ENCODE results near the gene SLC22A12.

SLC22A12 gene

GRCh38 chr11:64622681-64623080, 31.7 kb downstream of the SLC22A12 start:
- H3K9me3 ChIP-seq (ENCODE audit: control insufficient read depth in 1 of 2, low read length in 2 of 2) = no peaks in the 10 kb centered on the region
- H3K27me3 ChIP-seq (ENCODE audit: low read depth, low read length) = no peaks in the 10 kb centered on the region
- no peak overlapping the region for H3K27ac ChIP-seq (ENCODE audit: low read length)
- H3K4me1 ChIP-seq (ENCODE audit: control insufficient read depth in 1 of 2, insufficient read depth in 2 of 2, low read length in 2 of 2) = peaks cover 6 to 8% of the 10 kb centered on the region in 2 donors
- no peak overlapping the region for H3K4me3 ChIP-seq (ENCODE audit: low read depth in 1 of 2, low read length in 2 of 2)
- H3K36me3 ChIP-seq (ENCODE audit: control insufficient read depth in 1 of 2, insufficient read depth in 2 of 2, low read length in 2 of 2) = no peaks in the 10 kb centered on the region

- H3K27ac ChIP-seq (ENCODE audit: low read length) = no peak overlapping the region
- no peaks in the 10 kb centered on the region for H3K9me3 ChIP-seq (ENCODE audit: control insufficient read depth in 1 of 2, low read length in 2 of 2)
- no peaks in the 10 kb centered on the region for H3K27me3 ChIP-seq (ENCODE audit: low read depth, low read length)
- H3K36me3 ChIP-seq (ENCODE audit: control insufficient read depth in 1 of 2, insufficient read depth in 2 of 2, low read length in 2 of 2) = no peaks in the 10 kb centered on the region
- peaks cover 4 to 15% of the 10 kb centered on the region in 2 donors for H3K4me1 ChIP-seq (ENCODE audit: control insufficient read depth in 1 of 2, insufficient read depth in 2 of 2, low read length in 2 of 2)
- H3K4me3 ChIP-seq (ENCODE audit: low read depth in 1 of 2, low read length in 2 of 2) = no peak overlapping the region
Measured at GRCh38 chr11:64624883-64625481, 34.0 kb downstream of the SLC22A12 start.

- Histone ChIP-seq H3K27ac (ENCODE audit: low read length) (no peak overlapping the region), H3K4me3 (ENCODE audit: low read depth in 1 of 2, low read length in 2 of 2) (no peak overlapping the region), H3K36me3 (ENCODE audit: control insufficient read depth in 1 of 2, insufficient read depth in 2 of 2, low read length in 2 of 2) (no peaks in the 10 kb centered on the region), H3K27me3 (ENCODE audit: low read depth, low read length) (no peaks in the 10 kb centered on the region), H3K9me3 (ENCODE audit: control insufficient read depth in 1 of 2, low read length in 2 of 2) (no peaks in the 10 kb centered on the region), H3K4me1 (ENCODE audit: control insufficient read depth in 1 of 2, insufficient read depth in 2 of 2, low read length in 2 of 2) (peaks cover 0 to 11% of the 10 kb centered on the region in 2 donors)
Measured at GRCh38 chr11:64626637-64627036, 35.6 kb downstream of the SLC22A12 start.

- H3K4me1 ChIP-seq (ENCODE audit: control insufficient read depth in 1 of 2, insufficient read depth in 2 of 2, low read length in 2 of 2) = peaks cover 0 to 11% of the 10 kb centered on the region in 2 donors
- H3K27me3 ChIP-seq (ENCODE audit: low read depth, low read length) = no peaks in the 10 kb centered on the region
- no peak overlapping the region for H3K4me3 ChIP-seq (ENCODE audit: low read depth in 1 of 2, low read length in 2 of 2)
- H3K36me3 ChIP-seq (ENCODE audit: control insufficient read depth in 1 of 2, insufficient read depth in 2 of 2, low read length in 2 of 2) = no peaks in the 10 kb centered on the region
- H3K27ac ChIP-seq (ENCODE audit: low read length) = no peak overlapping the region
- no peaks in the 10 kb centered on the region for H3K9me3 ChIP-seq (ENCODE audit: control insufficient read depth in 1 of 2, low read length in 2 of 2)
Measured at GRCh38 chr11:64627371-64627770, 36.4 kb downstream of the SLC22A12 start.

- peaks cover 0 to 11% of the 10 kb centered on the region in 2 donors for H3K4me1 ChIP-seq (ENCODE audit: control insufficient read depth in 1 of 2, insufficient read depth in 2 of 2, low read length in 2 of 2)
- no peak overlapping the region for H3K4me3 ChIP-seq (ENCODE audit: low read depth in 1 of 2, low read length in 2 of 2)
- H3K27ac ChIP-seq (ENCODE audit: low read length) = no peak overlapping the region
- no peaks in the 10 kb centered on the region for H3K36me3 ChIP-seq (ENCODE audit: control insufficient read depth in 1 of 2, insufficient read depth in 2 of 2, low read length in 2 of 2)
- no peaks in the 10 kb centered on the region for H3K9me3 ChIP-seq (ENCODE audit: control insufficient read depth in 1 of 2, low read length in 2 of 2)
- H3K27me3 ChIP-seq (ENCODE audit: low read depth, low read length) = no peaks in the 10 kb centered on the region
Measured at GRCh38 chr11:64628596-64628995, 37.6 kb downstream of the SLC22A12 start.

- Histone ChIP-seq H3K36me3 (ENCODE audit: control insufficient read depth in 1 of 2, insufficient read depth in 2 of 2, low read length in 2 of 2) (no peaks in the 10 kb centered on the region), H3K27me3 (ENCODE audit: low read depth, low read length) (no peaks in the 10 kb centered on the region), H3K27ac (ENCODE audit: low read length) (no peak overlapping the region)
Measured at GRCh38 chr11:64629103-64629502, 38.1 kb downstream of the SLC22A12 start.

GRCh38 chr11:64629796-64630562, 39.0 kb downstream of the SLC22A12 start:
- no peaks in the 10 kb centered on the region for H3K27me3 ChIP-seq (ENCODE audit: low read depth, low read length)
- H3K4me1 ChIP-seq (ENCODE audit: control insufficient read depth in 1 of 2, insufficient read depth in 2 of 2, low read length in 2 of 2) = peaks cover 0 to 11% of the 10 kb centered on the region in 2 donors
- no peak overlapping the region for H3K4me3 ChIP-seq (ENCODE audit: low read depth in 1 of 2, low read length in 2 of 2)
- H3K9me3 ChIP-seq (ENCODE audit: control insufficient read depth in 1 of 2, low read length in 2 of 2) = no peaks in the 10 kb centered on the region
- H3K27ac ChIP-seq (ENCODE audit: low read length) = no peak overlapping the region
- no peaks in the 10 kb centered on the region for H3K36me3 ChIP-seq (ENCODE audit: control insufficient read depth in 1 of 2, insufficient read depth in 2 of 2, low read length in 2 of 2)

More at GRCh38 chr11:64629103-64629502, 38.1 kb downstream of the SLC22A12 start:
- H3K4me3 ChIP-seq (ENCODE audit: low read depth in 1 of 2, low read length in 2 of 2) = no peak overlapping the region
- H3K4me1 ChIP-seq (ENCODE audit: control insufficient read depth in 1 of 2, insufficient read depth in 2 of 2, low read length in 2 of 2) = peaks cover 0 to 11% of the 10 kb centered on the region in 2 donors
- H3K9me3 ChIP-seq (ENCODE audit: control insufficient read depth in 1 of 2, low read length in 2 of 2) = no peaks in the 10 kb centered on the region

- Histone ChIP-seq H3K4me1 (ENCODE audit: control insufficient read depth in 1 of 2, insufficient read depth in 2 of 2, low read length in 2 of 2) (peaks cover 0 to 11% of the 10 kb centered on the region in 2 donors), H3K27ac (ENCODE audit: low read length) (no peak overlapping the region), H3K36me3 (ENCODE audit: control insufficient read depth in 1 of 2, insufficient read depth in 2 of 2, low read length in 2 of 2) (no peaks in the 10 kb centered on the region), H3K4me3 (ENCODE audit: low read depth in 1 of 2, low read length in 2 of 2) (no peak overlapping the region), H3K27me3 (ENCODE audit: low read depth, low read length) (no peaks in the 10 kb centered on the region), H3K9me3 (ENCODE audit: control insufficient read depth in 1 of 2, low read length in 2 of 2) (no peaks in the 10 kb centered on the region)
Measured at GRCh38 chr11:64631675-64632074, 40.7 kb downstream of the SLC22A12 start.

GRCh38 chr11:64632237-64632636, 41.2 kb downstream of the SLC22A12 start:
- Histone ChIP-seq H3K4me1 (ENCODE audit: control insufficient read depth in 1 of 2, insufficient read depth in 2 of 2, low read length in 2 of 2) (peaks cover 0 to 14% of the 10 kb centered on the region in 2 donors), H3K27ac (ENCODE audit: low read length) (no peak overlapping the region), H3K36me3 (ENCODE audit: control insufficient read depth in 1 of 2, insufficient read depth in 2 of 2, low read length in 2 of 2) (no peaks in the 10 kb centered on the region), H3K4me3 (ENCODE audit: low read depth in 1 of 2, low read length in 2 of 2) (no peak overlapping the region), H3K27me3 (ENCODE audit: low read depth, low read length) (no peaks in the 10 kb centered on the region), H3K9me3 (ENCODE audit: control insufficient read depth in 1 of 2, low read length in 2 of 2) (no peaks in the 10 kb centered on the region)

GRCh38 chr11:64632654-64633053, 41.6 kb downstream of the SLC22A12 start:
- no peak overlapping the region for H3K4me3 ChIP-seq (ENCODE audit: low read depth in 1 of 2, low read length in 2 of 2)
- no peak overlapping the region for H3K27ac ChIP-seq (ENCODE audit: low read length)
- H3K36me3 ChIP-seq (ENCODE audit: control insufficient read depth in 1 of 2, insufficient read depth in 2 of 2, low read length in 2 of 2) = no peaks in the 10 kb centered on the region
- H3K4me1 ChIP-seq (ENCODE audit: control insufficient read depth in 1 of 2, insufficient read depth in 2 of 2, low read length in 2 of 2) = peaks cover 0 to 17% of the 10 kb centered on the region in 2 donors
- no peaks in the 10 kb centered on the region for H3K27me3 ChIP-seq (ENCODE audit: low read depth, low read length)
- no peaks in the 10 kb centered on the region for H3K9me3 ChIP-seq (ENCODE audit: control insufficient read depth in 1 of 2, low read length in 2 of 2)

GRCh38 chr11:64633555-64634159, 42.6 kb downstream of the SLC22A12 start:
- Histone ChIP-seq H3K4me1 (ENCODE audit: control insufficient read depth in 1 of 2, insufficient read depth in 2 of 2, low read length in 2 of 2) (peaks cover 0 to 25% of the 10 kb centered on the region in 2 donors), H3K9me3 (ENCODE audit: control insufficient read depth in 1 of 2, low read length in 2 of 2) (no peaks in the 10 kb centered on the region), H3K4me3 (ENCODE audit: low read depth in 1 of 2, low read length in 2 of 2) (no peak overlapping the region), H3K27ac (ENCODE audit: low read length) (no peak overlapping the region), H3K27me3 (ENCODE audit: low read depth, low read length) (no peaks in the 10 kb centered on the region), H3K36me3 (ENCODE audit: control insufficient read depth in 1 of 2, insufficient read depth in 2 of 2, low read length in 2 of 2) (no peaks in the 10 kb centered on the region)
